ENCODE data around the gene BMP2K.

GRCh38 chr4:78902298-78902697 lies 126.1 kb downstream of the BMP2K start:
- TF ChIP-seq, protein P1, sequence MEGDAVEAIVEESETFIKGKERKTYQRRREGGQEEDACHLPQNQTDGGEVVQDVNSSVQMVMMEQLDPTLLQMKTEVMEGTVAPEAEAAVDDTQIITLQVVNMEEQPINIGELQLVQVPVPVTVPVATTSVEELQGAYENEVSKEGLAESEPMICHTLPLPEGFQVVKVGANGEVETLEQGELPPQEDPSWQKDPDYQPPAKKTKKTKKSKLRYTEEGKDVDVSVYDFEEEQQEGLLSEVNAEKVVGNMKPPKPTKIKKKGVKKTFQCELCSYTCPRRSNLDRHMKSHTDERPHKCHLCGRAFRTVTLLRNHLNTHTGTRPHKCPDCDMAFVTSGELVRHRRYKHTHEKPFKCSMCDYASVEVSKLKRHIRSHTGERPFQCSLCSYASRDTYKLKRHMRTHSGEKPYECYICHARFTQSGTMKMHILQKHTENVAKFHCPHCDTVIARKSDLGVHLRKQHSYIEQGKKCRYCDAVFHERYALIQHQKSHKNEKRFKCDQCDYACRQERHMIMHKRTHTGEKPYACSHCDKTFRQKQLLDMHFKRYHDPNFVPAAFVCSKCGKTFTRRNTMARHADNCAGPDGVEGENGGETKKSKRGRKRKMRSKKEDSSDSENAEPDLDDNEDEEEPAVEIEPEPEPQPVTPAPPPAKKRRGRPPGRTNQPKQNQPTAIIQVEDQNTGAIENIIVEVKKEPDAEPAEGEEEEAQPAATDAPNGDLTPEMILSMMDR (conservative IDR thresholded peaks at IDR 0.05; ENCODE audit: low read length), result no peak
- TF ChIP-seq EZH2phosphoT487 (IDR thresholded peaks at IDR 0.05; ENCODE audit: borderline replicate concordance), result no peak

All from Loucy (cell line).